GM23338 (cell line): ENCODE measurements around the gene PAQR5. TPM values are rescaled to one million over a fixed set of nuclear protein-coding genes. Genes with fewer than 3 reads are reported as not detected.

ENCODE experiments used
- CREB1 ChIP-seq: fragments of 250-450 bp; sonication (Bioruptor Pico); IDR thresholded peaks from 2 replicates; pipeline ENCODE4 v1.5.0; 2020; ENCODE audit warnings: low read depth, mild to moderate bottlenecking, moderate library complexity
- POLR2AphosphoS5 ChIP-seq: IDR thresholded peaks from 2 replicates; pipeline ENCODE4 v1.6.1; 2016; ENCODE audit warnings: antibody characterized with exemption, low read depth
- STAT1 ChIP-seq: IDR thresholded peaks from one replicate; pipeline ENCODE4 v1.6.1; 2016; ENCODE audit warnings: antibody characterized with exemption; ENCODE audit not compliant: unreplicated experiment
- ZNF114 ChIP-seq: fragments of 250-450 bp; sonication (Bioruptor Pico); IDR thresholded peaks from 2 replicates; pipeline ENCODE4 v1.5.0; 2020; ENCODE audit warnings: mild to moderate bottlenecking, moderate library complexity
- polyA plus RNA-seq: library from polyadenylated mRNA; unstranded; fragments of >200 nt; fragmentation: Nextera tagmentation; extraction: Ambion mirVana; gene quantifications from 2 replicates; pipeline ENCODE4 v1.2.1, GENCODE V29; 2016
- total RNA-seq: library from RNA; depleted of rRNA; stranded (reverse); fragments of >200 nt; shearing (Covaris generic); gene quantifications from 2 replicates; pipeline ENCODE4 v1.2.3, GENCODE V29; 2014
- TF ChIP-seq, protein P1 (sequence below): fragments of 250-450 bp; sonication (Bioruptor Pico); IDR thresholded peaks from 2 replicates; pipeline ENCODE4 v1.5.0; 2020; ENCODE audit warnings: mild to moderate bottlenecking, moderate library complexity
- TF ChIP-seq, protein P2 (sequence below): IDR thresholded peaks from 2 replicates; pipeline ENCODE4 v1.6.1; 2016; ENCODE audit warnings: antibody characterized with exemption
- TF ChIP-seq, protein P3 (sequence below), 2 experiments: fragments of 200-600 bp in 1 of 2; sonication (generic) in 1 of 2; conservative IDR thresholded peaks; 2 replicates each; pipeline versions ENCODE4 v1.5.1 to v1.6.1; 2016 to 2017; ENCODE audit warnings: antibody characterized with exemption in 2 of 2, low read depth in 2 of 2, mild to moderate bottlenecking in 2 of 2, moderate library complexity in 1 of 2

The PAQR5 gene
- total and polyA plus RNA-seq, 2 experiments from 2014 or later, result 8.7 to 14.5 TPM

DNA sequence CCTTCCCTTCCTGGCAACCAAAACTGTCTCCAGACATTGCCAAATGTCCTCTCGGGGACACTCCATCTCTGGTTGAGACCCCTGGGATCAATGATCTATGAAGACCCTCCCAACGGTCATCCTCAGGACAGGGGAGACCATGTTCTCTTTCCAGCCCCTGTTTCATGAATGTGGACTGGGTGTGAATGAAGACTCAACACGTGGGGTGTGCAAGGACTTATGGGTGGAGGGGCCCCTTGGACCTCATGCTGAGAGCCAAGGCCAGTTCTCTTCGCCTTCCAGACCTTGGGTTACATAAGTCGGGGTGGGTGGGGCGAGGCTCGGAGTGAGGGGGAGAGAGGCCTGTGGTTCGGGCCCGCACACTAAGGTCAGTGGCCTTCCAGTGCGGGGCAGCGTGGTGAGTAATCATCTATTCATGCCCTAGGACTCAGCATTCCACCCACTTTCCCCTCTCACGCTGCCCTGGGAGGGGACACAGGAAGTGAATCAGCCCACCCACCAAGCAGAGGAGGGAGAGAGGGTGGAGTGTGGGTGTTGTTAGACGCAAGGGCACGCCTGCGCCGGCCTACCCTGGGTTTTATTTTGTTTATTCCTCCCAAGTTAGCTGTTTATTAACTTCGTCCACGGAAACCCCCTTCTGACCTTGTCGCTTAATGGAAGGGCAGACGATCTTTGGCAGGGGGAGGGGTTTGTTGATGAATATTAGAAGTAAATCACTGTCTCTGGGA lies 6.7 kb downstream of the PAQR5 start (continued):
- TF ChIP-seq, protein P1, sequence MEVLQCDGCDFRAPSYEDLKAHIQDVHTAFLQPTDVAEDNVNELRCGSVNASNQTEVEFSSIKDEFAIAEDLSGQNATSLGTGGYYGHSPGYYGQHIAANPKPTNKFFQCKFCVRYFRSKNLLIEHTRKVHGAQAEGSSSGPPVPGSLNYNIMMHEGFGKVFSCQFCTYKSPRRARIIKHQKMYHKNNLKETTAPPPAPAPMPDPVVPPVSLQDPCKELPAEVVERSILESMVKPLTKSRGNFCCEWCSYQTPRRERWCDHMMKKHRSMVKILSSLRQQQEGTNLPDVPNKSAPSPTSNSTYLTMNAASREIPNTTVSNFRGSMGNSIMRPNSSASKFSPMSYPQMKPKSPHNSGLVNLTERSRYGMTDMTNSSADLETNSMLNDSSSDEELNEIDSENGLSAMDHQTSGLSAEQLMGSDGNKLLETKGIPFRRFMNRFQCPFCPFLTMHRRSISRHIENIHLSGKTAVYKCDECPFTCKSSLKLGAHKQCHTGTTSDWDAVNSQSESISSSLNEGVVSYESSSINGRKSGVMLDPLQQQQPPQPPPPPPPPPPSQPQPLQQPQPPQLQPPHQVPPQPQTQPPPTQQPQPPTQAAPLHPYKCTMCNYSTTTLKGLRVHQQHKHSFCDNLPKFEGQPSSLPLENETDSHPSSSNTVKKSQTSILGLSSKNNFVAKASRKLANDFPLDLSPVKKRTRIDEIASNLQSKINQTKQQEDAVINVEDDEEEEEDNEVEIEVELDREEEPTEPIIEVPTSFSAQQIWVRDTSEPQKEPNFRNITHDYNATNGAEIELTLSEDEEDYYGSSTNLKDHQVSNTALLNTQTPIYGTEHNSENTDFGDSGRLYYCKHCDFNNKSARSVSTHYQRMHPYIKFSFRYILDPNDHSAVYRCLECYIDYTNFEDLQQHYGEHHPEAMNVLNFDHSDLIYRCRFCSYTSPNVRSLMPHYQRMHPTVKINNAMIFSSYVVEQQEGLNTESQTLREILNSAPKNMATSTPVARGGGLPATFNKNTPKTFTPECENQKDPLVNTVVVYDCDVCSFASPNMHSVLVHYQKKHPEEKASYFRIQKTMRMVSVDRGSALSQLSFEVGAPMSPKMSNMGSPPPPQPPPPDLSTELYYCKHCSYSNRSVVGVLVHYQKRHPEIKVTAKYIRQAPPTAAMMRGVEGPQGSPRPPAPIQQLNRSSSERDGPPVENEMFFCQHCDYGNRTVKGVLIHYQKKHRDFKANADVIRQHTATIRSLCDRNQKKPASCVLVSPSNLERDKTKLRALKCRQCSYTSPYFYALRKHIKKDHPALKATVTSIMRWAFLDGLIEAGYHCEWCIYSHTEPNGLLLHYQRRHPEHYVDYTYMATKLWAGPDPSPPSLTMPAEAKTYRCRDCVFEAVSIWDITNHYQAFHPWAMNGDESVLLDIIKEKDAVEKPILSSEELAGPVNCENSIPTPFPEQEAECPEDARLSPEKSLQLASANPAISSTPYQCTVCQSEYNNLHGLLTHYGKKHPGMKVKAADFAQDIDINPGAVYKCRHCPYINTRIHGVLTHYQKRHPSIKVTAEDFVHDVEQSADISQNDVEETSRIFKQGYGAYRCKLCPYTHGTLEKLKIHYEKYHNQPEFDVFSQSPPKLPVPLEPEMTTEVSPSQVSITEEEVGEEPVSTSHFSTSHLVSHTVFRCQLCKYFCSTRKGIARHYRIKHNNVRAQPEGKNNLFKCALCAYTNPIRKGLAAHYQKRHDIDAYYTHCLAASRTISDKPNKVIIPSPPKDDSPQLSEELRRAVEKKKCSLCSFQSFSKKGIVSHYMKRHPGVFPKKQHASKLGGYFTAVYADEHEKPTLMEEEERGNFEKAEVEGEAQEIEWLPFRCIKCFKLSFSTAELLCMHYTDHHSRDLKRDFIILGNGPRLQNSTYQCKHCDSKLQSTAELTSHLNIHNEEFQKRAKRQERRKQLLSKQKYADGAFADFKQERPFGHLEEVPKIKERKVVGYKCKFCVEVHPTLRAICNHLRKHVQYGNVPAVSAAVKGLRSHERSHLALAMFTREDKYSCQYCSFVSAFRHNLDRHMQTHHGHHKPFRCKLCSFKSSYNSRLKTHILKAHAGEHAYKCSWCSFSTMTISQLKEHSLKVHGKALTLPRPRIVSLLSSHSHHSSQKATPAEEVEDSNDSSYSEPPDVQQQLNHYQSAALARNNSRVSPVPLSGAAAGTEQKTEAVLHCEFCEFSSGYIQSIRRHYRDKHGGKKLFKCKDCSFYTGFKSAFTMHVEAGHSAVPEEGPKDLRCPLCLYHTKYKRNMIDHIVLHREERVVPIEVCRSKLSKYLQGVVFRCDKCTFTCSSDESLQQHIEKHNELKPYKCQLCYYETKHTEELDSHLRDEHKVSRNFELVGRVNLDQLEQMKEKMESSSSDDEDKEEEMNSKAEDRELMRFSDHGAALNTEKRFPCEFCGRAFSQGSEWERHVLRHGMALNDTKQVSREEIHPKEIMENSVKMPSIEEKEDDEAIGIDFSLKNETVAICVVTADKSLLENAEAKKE (CRISPR knock-in tag), result no peak
- TF ChIP-seq CREB1 (CRISPR knock-in tag), result no peak
- TF ChIP-seq, protein P2, sequence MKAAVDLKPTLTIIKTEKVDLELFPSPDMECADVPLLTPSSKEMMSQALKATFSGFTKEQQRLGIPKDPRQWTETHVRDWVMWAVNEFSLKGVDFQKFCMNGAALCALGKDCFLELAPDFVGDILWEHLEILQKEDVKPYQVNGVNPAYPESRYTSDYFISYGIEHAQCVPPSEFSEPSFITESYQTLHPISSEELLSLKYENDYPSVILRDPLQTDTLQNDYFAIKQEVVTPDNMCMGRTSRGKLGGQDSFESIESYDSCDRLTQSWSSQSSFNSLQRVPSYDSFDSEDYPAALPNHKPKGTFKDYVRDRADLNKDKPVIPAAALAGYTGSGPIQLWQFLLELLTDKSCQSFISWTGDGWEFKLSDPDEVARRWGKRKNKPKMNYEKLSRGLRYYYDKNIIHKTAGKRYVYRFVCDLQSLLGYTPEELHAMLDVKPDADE, result no peak
- no peak for TF ChIP-seq STAT1
- TF ChIP-seq, protein P3, sequence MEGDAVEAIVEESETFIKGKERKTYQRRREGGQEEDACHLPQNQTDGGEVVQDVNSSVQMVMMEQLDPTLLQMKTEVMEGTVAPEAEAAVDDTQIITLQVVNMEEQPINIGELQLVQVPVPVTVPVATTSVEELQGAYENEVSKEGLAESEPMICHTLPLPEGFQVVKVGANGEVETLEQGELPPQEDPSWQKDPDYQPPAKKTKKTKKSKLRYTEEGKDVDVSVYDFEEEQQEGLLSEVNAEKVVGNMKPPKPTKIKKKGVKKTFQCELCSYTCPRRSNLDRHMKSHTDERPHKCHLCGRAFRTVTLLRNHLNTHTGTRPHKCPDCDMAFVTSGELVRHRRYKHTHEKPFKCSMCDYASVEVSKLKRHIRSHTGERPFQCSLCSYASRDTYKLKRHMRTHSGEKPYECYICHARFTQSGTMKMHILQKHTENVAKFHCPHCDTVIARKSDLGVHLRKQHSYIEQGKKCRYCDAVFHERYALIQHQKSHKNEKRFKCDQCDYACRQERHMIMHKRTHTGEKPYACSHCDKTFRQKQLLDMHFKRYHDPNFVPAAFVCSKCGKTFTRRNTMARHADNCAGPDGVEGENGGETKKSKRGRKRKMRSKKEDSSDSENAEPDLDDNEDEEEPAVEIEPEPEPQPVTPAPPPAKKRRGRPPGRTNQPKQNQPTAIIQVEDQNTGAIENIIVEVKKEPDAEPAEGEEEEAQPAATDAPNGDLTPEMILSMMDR (conservative IDR thresholded peaks at IDR 0.05; ENCODE audit: low read depth in 2 of 2), result no peak
- no peak for TF ChIP-seq ZNF114 (CRISPR knock-in tag)
- no peak for TF ChIP-seq POLR2AphosphoS5
